ENCODE results near the gene CCDC74A.
"Not testable (repeated sequence)": the region's sequence is repeated elsewhere in the genome, so short reads cannot be mapped to it uniquely, and the experiment has no call there.

Gene CCDC74A

GRCh38 chr2:131527131-131528001 is at the start of gene CCDC74A:
CCDC74A (plus strand) TSS chr2:131527888; CDS start chr2:131527971, 83 bp downstream.
- DNase-seq (ENCODE audit: insufficient read length, low spot score) = not testable (repeated sequence)
- peak; percentile 95 for FAIRE-seq

GRCh38 chr2:131478074-131478849 is 49.4 kb upstream of the CCDC74A start:
- FAIRE-seq; DNase-seq (ENCODE audit: insufficient read length, low spot score): not testable (repeated sequence)

- not testable (repeated sequence) for FAIRE-seq; DNase-seq (ENCODE audit: insufficient read length, low spot score)
Observed at GRCh38 chr2:131478850-131479461, 48.7 kb upstream of the CCDC74A start.

GRCh38 chr2:131480351-131480750 is 47.3 kb upstream of the CCDC74A start:
- DNase-seq (ENCODE audit: insufficient read length, low spot score); FAIRE-seq: not testable (repeated sequence)

GRCh38 chr2:131482506-131483155 is 45.1 kb upstream of the CCDC74A start:
- DNase-seq (ENCODE audit: insufficient read length, low spot score); FAIRE-seq: not testable (repeated sequence)

GRCh38 chr2:131483981-131484820 is 43.5 kb upstream of the CCDC74A start:
- not testable (repeated sequence) for FAIRE-seq

GRCh38 chr2:131484906-131485460 is 42.7 kb upstream of the CCDC74A start:
- not testable (repeated sequence) for FAIRE-seq; DNase-seq (ENCODE audit: insufficient read length, low spot score)

More at GRCh38 chr2:131483981-131484820, 43.5 kb upstream of the CCDC74A start:
- not testable (repeated sequence) for DNase-seq (ENCODE audit: insufficient read length, low spot score)

GRCh38 chr2:131486201-131486902 is 41.3 kb upstream of the CCDC74A start:
- not testable (repeated sequence) for DNase-seq (ENCODE audit: insufficient read length, low spot score)

GRCh38 chr2:131488306-131489205 is 39.1 kb upstream of the CCDC74A start:
- no peak for FAIRE-seq
- DNase-seq (ENCODE audit: insufficient read length, low spot score) = no peak

More at GRCh38 chr2:131486201-131486902, 41.3 kb upstream of the CCDC74A start:
- FAIRE-seq = not testable (repeated sequence)

GRCh38 chr2:131490616-131491468 is 36.8 kb upstream of the CCDC74A start:
- peak; percentile 58 for FAIRE-seq

GRCh38 chr2:131491469-131491836 is 36.2 kb upstream of the CCDC74A start:
- not testable (repeated sequence) for FAIRE-seq; DNase-seq (ENCODE audit: insufficient read length, low spot score)

More at GRCh38 chr2:131490616-131491468, 36.8 kb upstream of the CCDC74A start:
- not testable (repeated sequence) for DNase-seq (ENCODE audit: insufficient read length, low spot score)

- peak; percentile 23 for DNase-seq (ENCODE audit: insufficient read length, low spot score)
- FAIRE-seq = not testable (repeated sequence)
Observed at GRCh38 chr2:131492015-131492417, 35.7 kb upstream of the CCDC74A start, which contains the start of gene MZT2A. MZT2A (minus strand) TSS chr2:131492397; CDS start chr2:131492376, 21 bp downstream.

GRCh38 chr2:131492418-131493198 is 35.1 kb upstream of the CCDC74A start:
- FAIRE-seq (peak; percentile 83), DNase-seq (ENCODE audit: insufficient read length, low spot score) (peak; percentile 86)

- FAIRE-seq = no peak
- DNase-seq (ENCODE audit: insufficient read length, low spot score) = no peak
Observed at GRCh38 chr2:131493199-131493968, 34.3 kb upstream of the CCDC74A start.

- not testable (repeated sequence) for FAIRE-seq; DNase-seq (ENCODE audit: insufficient read length, low spot score)
Observed at GRCh38 chr2:131495506-131495905, 32.2 kb upstream of the CCDC74A start.

All from GM19239 (cell line).